Lower leg skin (tissue), 3 donors: ENCODE results near the gene ELOA.

Experiments used
- POLR2A ChIP-seq, 2 donors: fragments of 450-650 bp; IDR thresholded peaks; one replicate each; pipeline ENCODE4 v1.6.1; 2016 to 2017; ENCODE audit warnings: antibody characterized with exemption in 2 of 2, mild to moderate bottlenecking in 1 of 2, moderate library complexity in 1 of 2
- TF ChIP-seq, protein P1 (sequence below), 3 donors: fragments of 450-650 bp; IDR thresholded peaks; one replicate each; pipeline ENCODE4 v1.5.1; 2016; ENCODE audit warnings: antibody characterized with exemption in 3 of 3, mild to moderate bottlenecking in 3 of 3, moderate library complexity in 2 of 3

DNA sequence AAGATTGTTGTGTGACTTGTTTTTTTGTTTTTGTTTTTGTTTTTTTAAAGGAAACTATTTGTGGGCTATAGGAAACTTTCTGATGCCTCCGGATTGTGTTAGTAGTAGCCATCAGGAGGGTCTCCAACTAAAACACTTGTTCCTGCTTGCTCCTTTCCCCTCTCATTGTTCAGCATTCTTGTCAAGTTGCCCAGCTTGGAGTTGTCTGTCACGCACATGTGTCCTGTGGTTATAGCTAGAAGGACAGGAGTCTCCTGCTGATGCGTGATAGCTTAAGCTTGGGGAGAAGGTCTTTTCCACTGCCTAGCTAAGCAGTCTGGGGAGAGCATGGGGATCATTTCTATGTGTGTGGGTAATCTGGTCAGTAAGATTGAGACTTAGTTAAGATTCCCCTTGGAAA lies 44.4 kb downstream of the ELOA start:
- TF ChIP-seq, protein P1, sequence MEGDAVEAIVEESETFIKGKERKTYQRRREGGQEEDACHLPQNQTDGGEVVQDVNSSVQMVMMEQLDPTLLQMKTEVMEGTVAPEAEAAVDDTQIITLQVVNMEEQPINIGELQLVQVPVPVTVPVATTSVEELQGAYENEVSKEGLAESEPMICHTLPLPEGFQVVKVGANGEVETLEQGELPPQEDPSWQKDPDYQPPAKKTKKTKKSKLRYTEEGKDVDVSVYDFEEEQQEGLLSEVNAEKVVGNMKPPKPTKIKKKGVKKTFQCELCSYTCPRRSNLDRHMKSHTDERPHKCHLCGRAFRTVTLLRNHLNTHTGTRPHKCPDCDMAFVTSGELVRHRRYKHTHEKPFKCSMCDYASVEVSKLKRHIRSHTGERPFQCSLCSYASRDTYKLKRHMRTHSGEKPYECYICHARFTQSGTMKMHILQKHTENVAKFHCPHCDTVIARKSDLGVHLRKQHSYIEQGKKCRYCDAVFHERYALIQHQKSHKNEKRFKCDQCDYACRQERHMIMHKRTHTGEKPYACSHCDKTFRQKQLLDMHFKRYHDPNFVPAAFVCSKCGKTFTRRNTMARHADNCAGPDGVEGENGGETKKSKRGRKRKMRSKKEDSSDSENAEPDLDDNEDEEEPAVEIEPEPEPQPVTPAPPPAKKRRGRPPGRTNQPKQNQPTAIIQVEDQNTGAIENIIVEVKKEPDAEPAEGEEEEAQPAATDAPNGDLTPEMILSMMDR (IDR thresholded peaks at IDR 0.05): no peak
- no peak for TF ChIP-seq POLR2A (IDR thresholded peaks at IDR 0.05)
